IMR-90 (cell line): ENCODE results near the gene HDAC9. TPM values are rescaled to one million over a fixed set of nuclear protein-coding genes. Genes with fewer than 3 reads are reported as not detected.

Source experiments
- ATAC-seq: fragments of 200-7000 bp; cut with Tn5 transposase; 2 replicates; pipeline ENCODE4 v1.9.1; 2020; ENCODE audit warnings: low read depth, mild to moderate bottlenecking, moderate library complexity
- BruUV-seq: library from RNA; stranded (reverse); fragments of 400-500 nt; replicated peaks from 2 replicates; lab custom pipeline; 2021; lab: Mats Ljungman, UMichigan
- CTCF ChIA-PET: fragments of 300-600 bp; formaldehyde crosslinking; extraction: SDS; loops from one replicate; lab custom pipeline; 2021; ENCODE audit warnings: antibody characterized with exemption; lab: Yijun Ruan, JAX
- POLR2A ChIA-PET: fragments of 300-600 bp; sonication (Branson Sonifier 250); formaldehyde crosslinking; loops from one replicate; lab custom pipeline; 2022; ENCODE audit warnings: antibody characterized with exemption; ENCODE audit not compliant: unreplicated experiment; lab: Charles Lee
- DNase-seq: peaks from one replicate; pipeline ENCODE4 v3.0.0; 2013
- H2AFZ ChIP-seq: replicated peaks from 2 replicates; pipeline ENCODE3; 2013; ENCODE audit warnings: low read length, mild to moderate bottlenecking; ENCODE audit not compliant: poor library complexity
- H2AK5ac ChIP-seq: 2 replicates; pipeline ENCODE4 v1.6.1; 2013; ENCODE audit warnings: low read depth, low read length, inconsistent platforms
- H2AK9ac ChIP-seq: replicated peaks from 2 replicates; pipeline ENCODE3; 2013; ENCODE audit warnings: mild to moderate bottlenecking, low read depth, low read length, moderate library complexity; ENCODE audit not compliant: poor library complexity
- H2BK120ac ChIP-seq: 2 replicates; pipeline ENCODE4 v1.6.1; 2013; ENCODE audit warnings: low read depth, low read length, inconsistent platforms
- H2BK15ac ChIP-seq: 3 replicates; pipeline ENCODE4 v1.6.1; 2013; ENCODE audit warnings: low read depth, low read length, inconsistent platforms
- H2BK20ac ChIP-seq: 2 replicates; pipeline ENCODE4 v1.6.1; 2013; ENCODE audit warnings: low read depth, mild to moderate bottlenecking, inconsistent platforms, low read length, moderate library complexity
- H2BK5ac ChIP-seq: 2 replicates; pipeline ENCODE4 v1.6.1; 2013; ENCODE audit warnings: mild to moderate bottlenecking, low read depth, low read length, inconsistent platforms; ENCODE audit not compliant: poor library complexity, severe bottlenecking
- H3K14ac ChIP-seq: replicated peaks from 2 replicates; pipeline ENCODE4 v1.6.1; 2013; ENCODE audit warnings: low read depth, low read length, inconsistent platforms
- H3K18ac ChIP-seq: 2 replicates; pipeline ENCODE4 v1.6.1; 2013; ENCODE audit warnings: low read depth, low read length, control low read depth
- H3K23ac ChIP-seq: 2 replicates; pipeline ENCODE4 v1.6.1; 2013; ENCODE audit warnings: low read depth, low read length, inconsistent platforms
- H3K27ac ChIP-seq: 2 replicates; pipeline ENCODE4 v1.5.1; 2013; ENCODE audit warnings: mild to moderate bottlenecking, control low read depth, low read length; ENCODE audit not compliant: insufficient read depth
- H3K27me3 ChIP-seq: 2 replicates; pipeline ENCODE4 v1.6.1; 2013; ENCODE audit warnings: low read length; ENCODE audit not compliant: control insufficient read depth, insufficient read depth
- H3K36me3 ChIP-seq: 2 replicates; pipeline ENCODE4 v1.6.1; 2013; ENCODE audit warnings: low read length, mixed read lengths; ENCODE audit not compliant: control insufficient read depth, insufficient read depth
- H3K4ac ChIP-seq: 2 replicates; pipeline ENCODE4 v1.6.1; 2013; ENCODE audit warnings: low read depth, low read length, inconsistent platforms
- H3K4me1 ChIP-seq: 2 replicates; pipeline ENCODE4 v1.6.1; 2013; ENCODE audit warnings: low read length, mixed read lengths; ENCODE audit not compliant: control insufficient read depth, insufficient read depth
- H3K4me2 ChIP-seq: 2 replicates; pipeline ENCODE4 v1.6.1; 2013; ENCODE audit warnings: low read depth, mild to moderate bottlenecking, control low read depth, low read length, moderate library complexity
- H3K4me3 ChIP-seq: 2 replicates; pipeline ENCODE4 v1.5.1; 2013; ENCODE audit warnings: low read depth, mild to moderate bottlenecking, control low read depth, low read length, moderate library complexity; ENCODE audit not compliant: insufficient read depth
- H3K56ac ChIP-seq: 2 replicates; pipeline ENCODE4 v1.6.1; 2013; ENCODE audit warnings: low read length, inconsistent platforms; ENCODE audit not compliant: insufficient read depth; ENCODE audit errors: extremely low read depth
- H3K79me1 ChIP-seq, 2 experiments: 2 replicates each; pipeline ENCODE4 v1.6.1; 2013; ENCODE audit warnings: low read length in 2 of 2, inconsistent platforms in 1 of 2, low read depth in 1 of 2
- H3K9ac ChIP-seq: 2 replicates; pipeline ENCODE4 v1.6.1; 2013; ENCODE audit warnings: low read depth, low read length, control low read depth
- H3K9me1 ChIP-seq: 2 replicates; pipeline ENCODE4 v1.6.1; 2013; ENCODE audit warnings: low read length, inconsistent platforms; ENCODE audit not compliant: insufficient read depth
- H3K9me3 ChIP-seq: 2 replicates; pipeline ENCODE4 v1.6.1; 2013; ENCODE audit warnings: low read length; ENCODE audit not compliant: control insufficient read depth, insufficient read depth
- H4K20me1 ChIP-seq: 2 replicates; pipeline ENCODE4 v1.6.1; 2013; ENCODE audit warnings: low read length, inconsistent platforms; ENCODE audit not compliant: insufficient read depth
- H4K5ac ChIP-seq: 2 replicates; pipeline ENCODE4 v1.6.1; 2013; ENCODE audit warnings: mild to moderate bottlenecking, low read depth, low read length, control low read depth
- H4K8ac ChIP-seq, 2 experiments: 2 replicates each; pipeline ENCODE4 v1.6.1; 2013; ENCODE audit warnings: low read depth in 2 of 2, low read length in 2 of 2, control low read depth in 1 of 2, inconsistent platforms in 1 of 2
- H4K91ac ChIP-seq: 2 replicates; pipeline ENCODE4 v1.6.1; 2013; ENCODE audit warnings: low read depth, low read length, inconsistent platforms; ENCODE audit not compliant: insufficient read depth
- BHLHE40 ChIP-seq: fragments of 150-350 bp; IDR thresholded peaks from 2 replicates; pipeline ENCODE4 v1.6.1; 2016; ENCODE audit warnings: mild to moderate bottlenecking, low read depth, low read length
- CEBPB ChIP-seq: IDR thresholded peaks from 2 replicates; pipeline ENCODE4 v1.6.1; 2012; ENCODE audit warnings: low read depth, low read length, improper control_type of control experiment
- CHD1 ChIP-seq: IDR thresholded peaks from 2 replicates; pipeline ENCODE4 v1.6.1; 2012; ENCODE audit warnings: low read depth, low read length, improper control_type of control experiment
- FOS ChIP-seq: fragments of 150-350 bp; IDR thresholded peaks from 2 replicates; pipeline ENCODE4 v1.6.1; 2016; ENCODE audit warnings: low read depth, low read length
- MAFK ChIP-seq: IDR thresholded peaks from 2 replicates; pipeline ENCODE4 v1.6.1; 2012; ENCODE audit warnings: low read depth, low read length, improper control_type of control experiment
- MAZ ChIP-seq: IDR thresholded peaks from 2 replicates; pipeline ENCODE4 v1.6.1; 2012; ENCODE audit warnings: low read depth, mild to moderate bottlenecking, low read length, improper control_type of control experiment, moderate library complexity, borderline replicate concordance
- MXI1 ChIP-seq: IDR thresholded peaks from 2 replicates; pipeline ENCODE4 v1.6.1; 2012; ENCODE audit warnings: low read depth, mild to moderate bottlenecking, low read length, moderate library complexity, borderline replicate concordance
- NFE2L2 ChIP-seq: fragments of 150-350 bp; IDR thresholded peaks from 2 replicates; pipeline ENCODE4 v1.6.1; 2016; ENCODE audit warnings: low read depth, mild to moderate bottlenecking, low read length
- POLR2A ChIP-seq: IDR thresholded peaks from 2 replicates; pipeline ENCODE4 v1.6.1; 2012; ENCODE audit warnings: mild to moderate bottlenecking, low read depth, low read length
- RAD21 ChIP-seq: IDR thresholded peaks from 2 replicates; pipeline ENCODE4 v1.6.1; 2012; ENCODE audit warnings: low read length, improper control_type of control experiment
- RCOR1 ChIP-seq: IDR thresholded peaks from 2 replicates; pipeline ENCODE4 v1.6.1; 2012; ENCODE audit warnings: mild to moderate bottlenecking, low read length, improper control_type of control experiment; ENCODE audit not compliant: insufficient replicate concordance
- RFX5 ChIP-seq: IDR thresholded peaks from 2 replicates; pipeline ENCODE4 v1.8.0; 2012; ENCODE audit warnings: low read depth, mild to moderate bottlenecking, low read length, moderate library complexity
- SMC3 ChIP-seq: fragments of 150-350 bp; IDR thresholded peaks from 2 replicates; pipeline ENCODE4 v1.6.1; 2016; ENCODE audit warnings: low read depth, mild to moderate bottlenecking, antibody characterized with exemption, low read length, moderate library complexity
- WGBS, 2 experiments: methylation state at CpG; one replicate each; pipeline versions ENCODE4 v1.1.5 to v1.1.7; 2013; ENCODE audit warnings: missing lambda C conversion rate in 2 of 2; ENCODE audit not compliant: insufficient read length in 1 of 2; ENCODE audit errors: extremely low coverage in 2 of 2; 5-methylcytosine and 5-hydroxymethylcytosine counted together
- dilution Hi-C: fragments of 300-500 bp; cut with HindIII; formaldehyde crosslinking; loops from one replicate; pipeline ENCODE4 v1.14.3; 2018; ENCODE audit warnings: low sequenced_read_pairs; ENCODE audit not compliant: unreplicated experiment
- in situ Hi-C: fragments of 300-500 bp; cut with MboI; formaldehyde crosslinking; loops from 3 replicates; pipeline ENCODE4 v1.14.3; 2019; ENCODE audit warnings: low sequenced_read_pairs, inconsistent platforms, mixed read lengths
- intact Hi-C: fragments of 100-400 bp; cut with micrococcal nuclease; formaldehyde crosslinking; loops from 2 replicates; pipeline ENCODE4 v1.10.0; 2022
- polyA plus RNA-seq, 3 experiments: library from polyadenylated mRNA; depleted of rRNA; stranded (reverse); fragments of >200 nt; gene quantifications; 2 replicates each; pipeline ENCODE4 v1.2.3, GENCODE V29; 2012; ENCODE audit warnings: low replicate concordance in 1 of 3
- total RNA-seq: library from RNA; depleted of rRNA; stranded (reverse); fragments of >200 nt; gene quantifications from 2 replicates; pipeline ENCODE4 v1.2.3, GENCODE V29; 2012
- TF ChIP-seq, protein P1 (sequence below): fragments of 150-350 bp; IDR thresholded peaks from 2 replicates; pipeline ENCODE4 v1.6.1; 2017; ENCODE audit warnings: mild to moderate bottlenecking, antibody characterized with exemption, low read length, low read depth
- TF ChIP-seq, protein P2 (sequence below): fragments of 150-350 bp; IDR thresholded peaks from 2 replicates; pipeline ENCODE4 v1.6.1; 2016; ENCODE audit warnings: low read depth, mild to moderate bottlenecking, low read length, moderate library complexity, borderline replicate concordance
- TF ChIP-seq, protein P3 (sequence below): conservative IDR thresholded peaks from 2 replicates; pipeline ENCODE4 v1.5.1; 2012; ENCODE audit warnings: mild to moderate bottlenecking, low read depth, low read length, improper control_type of control experiment

Gene HDAC9
- total and polyA plus RNA-seq, 2 of the 4 experiments (the other 2 are of a cell fraction) = 4.3 to 24.7 TPM

DNA sequence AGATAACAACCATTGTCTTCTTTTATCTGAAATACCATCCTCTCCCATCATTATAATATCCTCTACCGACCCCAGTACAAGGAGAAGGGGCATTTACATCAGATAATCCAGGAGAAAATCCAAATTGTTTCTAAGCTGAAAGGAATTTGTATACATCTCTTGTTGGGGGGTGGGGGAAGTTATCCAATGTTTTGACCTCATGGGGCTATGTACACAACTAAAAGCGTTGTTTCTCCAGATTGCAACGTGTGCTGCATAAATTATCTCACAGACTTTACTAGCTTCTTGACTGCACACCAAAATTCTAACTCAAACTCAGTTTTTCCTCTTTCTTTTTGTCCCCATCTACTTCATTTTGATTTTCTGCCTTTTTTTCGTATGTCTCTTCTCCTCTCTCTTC lies 465.2 kb downstream of the HDAC9 start:
- no TSS peak for BruUV-seq
- no peak overlapping the region for H3K23ac ChIP-seq
- H3K4me3 ChIP-seq = no peak overlapping the region
- peak overlapping the region; percentile 6 for H2BK5ac ChIP-seq
- in situ Hi-C loops (no loop called here), intact Hi-C loops (no loop called here), dilution Hi-C loops (no loop called here)
- H3K14ac ChIP-seq = no peak overlapping the region; the same call in 1 of the 2 replicates
- H2AK9ac ChIP-seq = no peak overlapping the region
- no peaks in the 10 kb centered on the region for H3K79me1 ChIP-seq
- H3K9ac ChIP-seq = no peak overlapping the region
- no peaks in the 10 kb centered on the region for H4K20me1 ChIP-seq
- no peak overlapping the region for H3K56ac ChIP-seq
- 57% methylated on average over 2 of the region's 4 CpGs; no CpG with 5 or more reads in 1 of the 2 experiments for WGBS, 2 experiments
- ChIA-PET POLR2A (no interaction called here), CTCF (no interaction called here)
- no peaks in the 10 kb centered on the region; the same call in 1 of the 2 replicates for H3K4me1 ChIP-seq
- ATAC-seq (peak; percentile 59; the same call in 1 of the 2 replicates), DNase-seq (peak; percentile 71)
- H3K4ac ChIP-seq = no peak overlapping the region; the same call in 1 of the 2 replicates
- H3K9me1 ChIP-seq = peaks cover 2% of the 10 kb centered on the region; the same call in 1 of the 2 replicates
- H2AFZ ChIP-seq = no peak overlapping the region
- no peak overlapping the region for H2AK5ac ChIP-seq
- H2BK120ac ChIP-seq = peak overlapping the region; percentile 45; the same call in 1 of the 2 replicates
- peak overlapping the region; percentile 34; the same call in 1 of the 2 replicates for H3K4me2 ChIP-seq
- H3K27me3 ChIP-seq = no peaks in the 10 kb centered on the region
- H4K8ac ChIP-seq = no peak overlapping the region
- no peaks in the 10 kb centered on the region for H3K36me3 ChIP-seq
- H4K91ac ChIP-seq = 0 out of 2 replicates have a peak overlapping the region, but pooled peaks have one; percentile 27
- no peak overlapping the region for H2BK15ac ChIP-seq
- H4K5ac ChIP-seq = peak overlapping the region; percentile 53; the same call in 1 of the 2 replicates
- no peak for TF ChIP-seq RCOR1
- no peak for TF ChIP-seq RFX5
- no peak for TF ChIP-seq RAD21
- no peak for TF ChIP-seq MXI1
- TF ChIP-seq MAZ = no peak
- no peak for TF ChIP-seq NFE2L2
- no peak for TF ChIP-seq MAFK
- TF ChIP-seq FOS = no peak
- TF ChIP-seq CHD1 = no peak
- TF ChIP-seq, protein P1, sequence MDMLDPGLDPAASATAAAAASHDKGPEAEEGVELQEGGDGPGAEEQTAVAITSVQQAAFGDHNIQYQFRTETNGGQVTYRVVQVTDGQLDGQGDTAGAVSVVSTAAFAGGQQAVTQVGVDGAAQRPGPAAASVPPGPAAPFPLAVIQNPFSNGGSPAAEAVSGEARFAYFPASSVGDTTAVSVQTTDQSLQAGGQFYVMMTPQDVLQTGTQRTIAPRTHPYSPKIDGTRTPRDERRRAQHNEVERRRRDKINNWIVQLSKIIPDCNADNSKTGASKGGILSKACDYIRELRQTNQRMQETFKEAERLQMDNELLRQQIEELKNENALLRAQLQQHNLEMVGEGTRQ = no peak
- TF ChIP-seq POLR2A = no peak
- TF ChIP-seq, protein P2, sequence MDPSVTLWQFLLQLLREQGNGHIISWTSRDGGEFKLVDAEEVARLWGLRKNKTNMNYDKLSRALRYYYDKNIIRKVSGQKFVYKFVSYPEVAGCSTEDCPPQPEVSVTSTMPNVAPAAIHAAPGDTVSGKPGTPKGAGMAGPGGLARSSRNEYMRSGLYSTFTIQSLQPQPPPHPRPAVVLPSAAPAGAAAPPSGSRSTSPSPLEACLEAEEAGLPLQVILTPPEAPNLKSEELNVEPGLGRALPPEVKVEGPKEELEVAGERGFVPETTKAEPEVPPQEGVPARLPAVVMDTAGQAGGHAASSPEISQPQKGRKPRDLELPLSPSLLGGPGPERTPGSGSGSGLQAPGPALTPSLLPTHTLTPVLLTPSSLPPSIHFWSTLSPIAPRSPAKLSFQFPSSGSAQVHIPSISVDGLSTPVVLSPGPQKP = no peak
- TF ChIP-seq SMC3 = no peak
- TF ChIP-seq, protein P3, sequence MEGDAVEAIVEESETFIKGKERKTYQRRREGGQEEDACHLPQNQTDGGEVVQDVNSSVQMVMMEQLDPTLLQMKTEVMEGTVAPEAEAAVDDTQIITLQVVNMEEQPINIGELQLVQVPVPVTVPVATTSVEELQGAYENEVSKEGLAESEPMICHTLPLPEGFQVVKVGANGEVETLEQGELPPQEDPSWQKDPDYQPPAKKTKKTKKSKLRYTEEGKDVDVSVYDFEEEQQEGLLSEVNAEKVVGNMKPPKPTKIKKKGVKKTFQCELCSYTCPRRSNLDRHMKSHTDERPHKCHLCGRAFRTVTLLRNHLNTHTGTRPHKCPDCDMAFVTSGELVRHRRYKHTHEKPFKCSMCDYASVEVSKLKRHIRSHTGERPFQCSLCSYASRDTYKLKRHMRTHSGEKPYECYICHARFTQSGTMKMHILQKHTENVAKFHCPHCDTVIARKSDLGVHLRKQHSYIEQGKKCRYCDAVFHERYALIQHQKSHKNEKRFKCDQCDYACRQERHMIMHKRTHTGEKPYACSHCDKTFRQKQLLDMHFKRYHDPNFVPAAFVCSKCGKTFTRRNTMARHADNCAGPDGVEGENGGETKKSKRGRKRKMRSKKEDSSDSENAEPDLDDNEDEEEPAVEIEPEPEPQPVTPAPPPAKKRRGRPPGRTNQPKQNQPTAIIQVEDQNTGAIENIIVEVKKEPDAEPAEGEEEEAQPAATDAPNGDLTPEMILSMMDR = no peak
- no peak for TF ChIP-seq CEBPB
- no peak for TF ChIP-seq BHLHE40
- peak overlapping the region; percentile 55; the same call in 1 of the 2 replicates for H3K18ac ChIP-seq
- H2BK20ac ChIP-seq = peak overlapping the region; percentile 44; the same call in 1 of the 2 replicates
- H3K9me3 ChIP-seq = no peaks in the 10 kb centered on the region
- H3K27ac ChIP-seq = no peak overlapping the region
